ENCODE results near the gene BMAL1.

BMAL1 gene

GRCh38 chr11:13346470-13346869 is 68.9 kb downstream of the BMAL1 start:
- DNase-seq = no peak

GRCh38 chr11:13347901-13348300 is 70.3 kb downstream of the BMAL1 start:
- DNase-seq = no peak

GRCh38 chr11:13348305-13348704 is 70.7 kb downstream of the BMAL1 start:
- DNase-seq = no peak

GRCh38 chr11:13349046-13349445 is 71.5 kb downstream of the BMAL1 start:
- DNase-seq = no peak

- DNase-seq = no peak
These were observed 72.0 kb downstream of the BMAL1 start for GRCh38 chr11:13349581-13349980.

GRCh38 chr11:13352711-13353110 is 75.1 kb downstream of the BMAL1 start:
- no peak for DNase-seq

- DNase-seq = no peak
These were observed 76.7 kb downstream of the BMAL1 start for GRCh38 chr11:13354335-13354734.

- DNase-seq = no peak
These were observed 77.6 kb downstream of the BMAL1 start for GRCh38 chr11:13355191-13355590.

- no peak for DNase-seq
These were observed 79.6 kb downstream of the BMAL1 start for GRCh38 chr11:13357232-13357631.

GRCh38 chr11:13358596-13359270 is 81.1 kb downstream of the BMAL1 start:
- no peak for DNase-seq

GRCh38 chr11:13362596-13363109 is 85.1 kb downstream of the BMAL1 start:
- no peak for DNase-seq

- DNase-seq = no peak
These were observed 86.8 kb downstream of the BMAL1 start for GRCh38 chr11:13364388-13364787.

- DNase-seq = no peak
These were observed 88.9 kb downstream of the BMAL1 start for GRCh38 chr11:13366266-13367026.

GRCh38 chr11:13367115-13367514 is 89.5 kb downstream of the BMAL1 start:
- no peak for DNase-seq

GRCh38 chr11:13368041-13368446 is 90.5 kb downstream of the BMAL1 start:
- DNase-seq = no peak

GRCh38 chr11:13373216-13373615 is 95.6 kb downstream of the BMAL1 start:
- DNase-seq = no peak

- no peak for DNase-seq
These were observed 98.2 kb downstream of the BMAL1 start for GRCh38 chr11:13375798-13376197.

- DNase-seq = no peak
These were observed 98.8 kb downstream of the BMAL1 start for GRCh38 chr11:13376402-13376801.

GRCh38 chr11:13376838-13377237 is 99.2 kb downstream of the BMAL1 start:
- no peak for DNase-seq

- DNase-seq = no peak
These were observed 100.7 kb downstream of the BMAL1 start for GRCh38 chr11:13378316-13378715.

GRCh38 chr11:13380731-13381130 is 103.1 kb downstream of the BMAL1 start:
- no peak for DNase-seq

GRCh38 chr11:13382751-13383150 is 105.2 kb downstream of the BMAL1 start:
- no peak for DNase-seq

- no peak for DNase-seq
These were observed 107.5 kb downstream of the BMAL1 start for GRCh38 chr11:13384908-13385640.

- DNase-seq = no peak
These were observed 109.0 kb downstream of the BMAL1 start for GRCh38 chr11:13386567-13386966.
